AG08395 (cell line): ENCODE data around the gene DNAJC2.
"Not testable (repeated sequence)": the region's sequence is repeated elsewhere in the genome, so short reads cannot be mapped to it uniquely, and the experiment has no call there.

Experiments
- DNase-seq: peaks from one replicate; pipeline ENCODE4 v3.0.0; 2012; ENCODE audit warnings: mixed read lengths, low spot score

The DNAJC2 gene

GRCh38 chr7:103264054-103264453 is 80.5 kb downstream of the DNAJC2 start:
- DNase-seq = not testable (repeated sequence)
